ENCODE results near the gene COX6A2. TPM values are rescaled to one million over a fixed set of nuclear protein-coding genes. Genes with fewer than 3 reads are reported as not detected.
"Not testable (repeated sequence)": the region's sequence is repeated elsewhere in the genome, so short reads cannot be mapped to it uniquely, and the experiment has no call there.

The COX6A2 gene
- total RNA-seq, 1 experiment from 2014 or later: not detected

DNA sequence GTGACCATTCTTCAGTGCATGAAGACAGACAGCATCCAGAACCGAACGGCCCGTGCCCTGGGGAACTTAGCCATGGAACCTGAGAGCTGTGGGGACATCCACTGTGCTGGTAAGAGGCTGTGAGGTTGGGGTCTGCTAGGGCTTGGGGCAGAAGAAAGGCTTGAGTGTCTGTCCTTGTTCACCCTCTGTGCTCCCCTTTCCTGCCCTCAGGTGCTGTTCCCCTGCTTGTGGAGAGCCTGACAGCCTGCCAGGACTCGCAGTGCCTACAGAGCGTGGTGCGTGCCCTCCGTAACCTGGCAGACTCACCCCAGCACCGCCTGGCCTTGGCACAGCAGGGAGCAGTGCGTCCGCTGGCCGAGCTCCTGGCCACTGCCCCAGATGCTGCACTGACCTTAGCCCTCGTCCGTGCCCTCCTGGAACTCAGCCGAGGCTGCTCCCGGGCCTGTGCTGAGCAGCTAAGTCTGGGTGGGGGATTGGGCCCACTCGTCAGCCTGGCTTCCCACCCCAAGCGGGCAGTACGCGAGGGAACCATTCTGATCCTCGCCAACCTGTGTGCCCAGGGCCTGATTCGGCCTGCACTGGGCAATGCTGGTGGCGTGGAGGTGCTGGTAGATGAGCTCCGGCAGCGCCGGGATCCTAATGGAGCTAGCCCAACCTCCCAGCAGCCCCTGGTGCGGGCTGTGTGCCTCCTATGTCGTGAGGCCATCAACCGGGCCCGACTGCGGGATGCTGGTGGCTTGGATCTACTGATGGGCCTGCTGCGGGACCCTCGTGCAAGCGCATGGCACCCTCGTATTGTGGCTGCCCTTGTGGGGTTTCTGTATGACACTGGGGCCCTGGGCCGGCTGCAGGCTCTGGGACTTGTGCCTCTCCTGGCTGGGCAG is 34.0 kb upstream of the COX6A2 start:
- no peak for DNase-seq (ENCODE audit: low spot score)

GRCh38 chr16:31461201-31461920 is 33.2 kb upstream of the COX6A2 start:
- DNase-seq (ENCODE audit: low spot score): no peak

- no peak for DNase-seq (ENCODE audit: low spot score)
Observed at GRCh38 chr16:31460582-31461002, 32.4 kb upstream of the COX6A2 start.

GRCh38 chr16:31459687-31460581 is 31.8 kb upstream of the COX6A2 start:
- DNase-seq (ENCODE audit: low spot score): peak; percentile 99

DNA sequence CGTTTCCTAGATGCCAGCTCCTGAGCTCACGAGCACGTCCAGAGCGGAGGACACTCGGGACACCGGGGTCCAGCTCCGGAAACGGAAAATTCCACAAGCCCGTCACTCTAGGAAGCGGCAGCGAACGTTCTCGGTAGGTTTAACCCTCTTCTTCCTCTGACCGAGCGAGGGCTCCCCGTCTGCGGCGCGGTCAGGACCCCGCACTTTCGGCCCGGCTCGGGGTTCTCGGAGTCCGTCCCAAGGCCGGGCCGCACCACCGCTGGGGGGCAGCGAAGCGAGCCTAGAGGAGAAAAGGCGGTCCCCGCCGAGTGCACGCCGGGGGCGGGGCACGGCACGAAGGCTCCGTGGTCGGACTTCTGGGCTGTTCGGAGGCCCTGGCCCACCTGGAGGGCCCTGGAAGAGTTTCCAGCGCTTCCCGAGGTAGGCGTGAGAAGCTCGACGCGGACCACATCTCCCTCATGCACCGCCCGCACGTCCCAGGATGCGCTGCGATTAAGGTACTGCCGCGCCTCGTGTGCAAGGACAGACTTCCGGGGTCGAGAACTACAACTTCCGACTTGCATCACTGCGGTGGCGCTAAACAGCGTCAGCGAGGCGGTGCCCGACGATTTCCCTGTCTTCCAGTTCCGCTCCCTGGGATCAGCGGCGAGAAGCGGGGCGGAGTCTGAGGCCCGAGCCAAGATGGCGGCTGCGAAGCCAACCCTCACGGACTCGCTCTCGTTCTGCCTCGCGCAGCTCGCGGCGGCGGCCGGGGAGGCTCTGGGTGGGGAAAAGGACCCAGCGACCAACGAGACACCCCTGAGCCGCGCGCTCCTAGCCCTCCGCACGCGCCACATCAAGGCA is 30.9 kb upstream of the COX6A2 start, which contains the start of gene ARMC5:
ARMC5 (plus strand) TSS at position 658 of the 843 bp plus-strand sequence; CDS start at position 682, 24 bp downstream.
- peak; percentile 97 for DNase-seq (ENCODE audit: low spot score)

DNA sequence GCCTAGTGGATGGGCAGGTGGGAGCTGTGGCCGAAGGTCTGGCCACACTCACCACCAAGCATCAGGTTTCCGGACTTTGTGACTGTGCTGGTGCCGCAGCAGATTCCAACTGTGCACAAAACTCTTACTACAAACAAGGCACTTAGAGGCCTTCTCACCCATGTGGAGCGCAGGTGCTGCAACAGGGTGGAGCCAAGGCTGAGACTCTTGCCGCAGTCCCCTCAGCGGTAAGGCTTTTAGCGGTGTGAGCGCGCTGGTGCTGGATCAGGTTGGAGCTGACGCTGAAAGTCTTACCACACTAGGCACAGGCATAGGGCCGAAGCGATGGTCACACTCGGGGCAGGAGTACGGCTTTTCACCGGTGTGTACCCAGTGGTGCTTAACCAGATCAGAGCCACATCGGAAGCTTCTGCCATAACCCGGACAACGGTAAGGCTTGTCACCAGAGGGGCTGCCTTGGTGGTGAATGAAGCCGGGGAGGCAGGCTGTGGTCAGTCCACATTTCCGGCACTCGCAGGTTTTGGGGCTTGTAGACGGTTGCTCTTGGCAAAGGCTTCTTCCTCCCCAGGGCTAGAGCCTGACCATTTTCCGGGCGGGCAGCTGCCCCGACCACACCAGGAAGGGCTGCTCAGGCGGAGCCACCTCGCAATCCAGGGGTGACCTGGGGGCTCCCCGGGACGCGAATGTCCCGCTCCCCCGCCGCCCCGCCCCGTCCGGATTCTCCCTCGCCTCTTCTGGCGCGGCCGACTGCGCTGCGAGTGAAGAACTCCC is 30.1 kb upstream of the COX6A2 start:
- peak; percentile 80 for DNase-seq (ENCODE audit: low spot score)

DNA sequence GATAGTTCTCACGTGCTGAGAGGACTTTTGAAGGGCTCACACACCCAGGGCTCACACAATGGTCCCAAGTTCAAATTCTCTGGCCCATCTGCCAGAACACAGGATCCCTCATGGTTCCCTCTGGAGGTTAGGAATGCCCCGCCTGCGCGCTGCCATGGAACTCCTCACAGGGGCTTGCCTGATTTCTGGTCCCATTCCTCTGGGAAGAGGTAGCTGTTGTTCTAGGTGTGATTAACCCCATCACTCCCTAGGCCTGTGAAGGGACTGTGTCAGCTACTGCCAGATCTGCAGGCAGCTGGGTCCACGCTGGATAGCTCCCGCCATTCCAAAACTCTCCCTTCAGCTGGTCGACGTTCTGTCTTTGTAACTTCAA is 28.8 kb upstream of the COX6A2 start:
- DNase-seq (ENCODE audit: low spot score): no peak

- DNase-seq (ENCODE audit: low spot score): no peak
Observed at GRCh38 chr16:31455601-31456314, 27.6 kb upstream of the COX6A2 start.

- no peak for DNase-seq (ENCODE audit: low spot score)
Observed at GRCh38 chr16:31453255-31454204, 25.4 kb upstream of the COX6A2 start.

GRCh38 chr16:31452631-31453106 is 24.5 kb upstream of the COX6A2 start:
- DNase-seq (ENCODE audit: low spot score): no peak

DNA sequence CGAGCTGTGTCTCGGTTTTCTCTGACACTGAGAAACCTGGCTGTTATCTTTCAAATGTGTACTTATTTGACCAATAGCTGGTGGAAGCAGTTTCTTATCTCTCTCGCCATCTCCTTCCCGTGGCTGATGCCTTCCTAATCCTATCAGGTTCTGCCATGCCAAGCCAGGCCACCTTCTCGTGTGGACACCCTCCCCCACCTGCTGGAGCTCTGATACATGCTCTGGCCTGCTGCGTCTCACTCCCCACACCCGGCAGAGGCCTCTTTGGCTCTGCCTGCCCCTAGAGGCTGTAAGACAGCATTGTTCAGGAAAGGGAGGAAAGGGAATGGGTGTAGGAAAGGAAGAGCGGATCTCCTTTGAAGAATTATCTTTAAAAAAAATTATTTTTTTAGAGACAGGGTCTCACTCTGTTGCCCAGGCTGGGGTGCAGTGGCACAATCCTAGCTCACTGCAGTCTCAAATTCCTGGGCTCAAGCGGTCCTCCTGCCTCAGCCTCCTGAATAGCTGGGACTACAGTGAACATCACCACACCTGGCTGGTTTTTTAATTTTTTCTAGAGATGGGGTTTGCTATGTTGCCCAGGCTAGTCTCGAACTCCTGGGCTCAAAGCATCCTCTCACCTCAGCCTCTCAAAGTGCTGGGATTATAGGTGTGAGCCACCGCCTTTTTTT is 23.7 kb upstream of the COX6A2 start:
- peak; percentile 81 for DNase-seq (ENCODE audit: low spot score)

- no peak for DNase-seq (ENCODE audit: low spot score)
Observed at GRCh38 chr16:31451201-31451600, 23.0 kb upstream of the COX6A2 start.

- not testable (repeated sequence) for DNase-seq (ENCODE audit: low spot score)
Observed at GRCh38 chr16:31445931-31446330, 17.8 kb upstream of the COX6A2 start.

DNA sequence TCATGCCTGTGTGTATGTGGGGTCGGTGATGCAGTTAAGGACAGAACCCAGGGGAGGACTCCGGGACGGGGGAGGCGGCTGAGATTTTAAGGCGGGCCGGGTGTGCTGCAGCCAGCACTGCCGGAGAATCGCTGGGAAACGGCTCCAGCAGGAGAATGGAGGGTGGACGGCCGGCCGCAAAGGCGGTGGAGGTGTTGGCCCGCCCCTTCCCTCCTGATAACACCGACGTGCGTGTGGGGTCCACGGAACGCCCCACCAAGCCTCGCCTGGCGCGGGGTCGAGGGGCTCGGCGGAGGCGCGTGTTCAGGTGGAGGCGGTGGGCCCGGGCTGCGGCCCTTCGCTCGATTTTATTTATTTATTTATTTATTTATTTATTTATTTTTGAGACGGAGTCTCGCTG is 13.8 kb upstream of the COX6A2 start:
- no peak for DNase-seq (ENCODE audit: low spot score)

DNA sequence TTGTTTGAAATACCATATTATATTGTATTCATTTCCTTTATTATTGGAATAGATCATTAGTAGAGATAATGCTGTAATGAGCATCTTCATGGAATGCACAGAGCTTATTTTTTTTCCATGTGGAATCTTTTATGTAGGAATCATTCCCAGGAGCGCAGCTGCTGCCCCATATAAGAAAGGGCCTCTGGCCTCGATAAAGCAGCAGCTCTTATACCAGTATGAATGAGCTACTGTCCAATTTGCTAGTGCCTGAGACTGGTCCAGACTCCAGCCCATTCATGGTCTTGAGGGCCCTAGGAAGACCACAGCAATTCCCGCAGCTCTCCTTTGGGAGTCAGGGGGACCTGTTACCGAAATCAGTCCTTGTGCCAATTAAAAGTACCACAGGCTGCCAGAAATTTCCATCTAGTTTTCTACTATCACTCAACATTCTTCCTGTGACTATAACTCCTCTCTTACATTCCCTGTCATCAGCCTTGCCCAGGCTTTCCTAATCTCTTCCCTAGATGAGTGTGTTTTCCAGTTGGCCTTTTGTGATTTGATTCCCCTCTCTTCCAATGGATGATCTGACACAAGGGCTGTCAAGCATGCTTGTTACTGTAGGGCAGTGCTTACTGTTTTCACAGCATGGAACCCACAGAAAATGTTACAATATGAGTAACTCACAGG is 12.5 kb upstream of the COX6A2 start:
- DNase-seq (ENCODE audit: low spot score): no peak

DNA sequence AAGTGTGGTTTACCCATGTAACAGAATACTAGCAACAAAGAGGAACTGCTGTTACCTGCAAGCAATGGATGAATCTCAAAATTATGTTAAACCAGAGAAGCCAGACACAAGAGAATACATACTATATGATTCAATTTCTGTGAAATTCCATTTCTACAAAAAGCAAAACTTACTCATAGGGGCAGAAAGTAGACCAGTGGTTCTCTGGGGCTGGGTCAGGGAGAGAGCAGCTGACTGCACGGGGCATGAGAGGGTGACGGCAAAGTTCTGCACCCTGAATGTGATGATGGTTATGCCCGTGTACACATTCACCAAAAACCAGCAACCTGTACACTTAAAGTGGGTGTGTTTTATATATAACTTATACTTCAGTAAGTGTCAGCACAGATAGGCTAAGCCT is 11.4 kb upstream of the COX6A2 start:
- DNase-seq (ENCODE audit: low spot score): no peak

GRCh38 chr16:31439023-31439422 is 10.9 kb upstream of the COX6A2 start:
- DNase-seq (ENCODE audit: low spot score): not testable (repeated sequence)
